HG02938 (cell line): Measurements from ENCODE around the gene SIPA1L2.

Experiments used
- ATAC-seq: cut with Tn5 transposase; IDR thresholded peaks from one replicate; pipeline ENCODE4 v1.9.1; 2021; ENCODE audit warnings: mild to moderate bottlenecking, moderate library complexity; ENCODE audit not compliant: unreplicated experiment

Gene SIPA1L2

DNA sequence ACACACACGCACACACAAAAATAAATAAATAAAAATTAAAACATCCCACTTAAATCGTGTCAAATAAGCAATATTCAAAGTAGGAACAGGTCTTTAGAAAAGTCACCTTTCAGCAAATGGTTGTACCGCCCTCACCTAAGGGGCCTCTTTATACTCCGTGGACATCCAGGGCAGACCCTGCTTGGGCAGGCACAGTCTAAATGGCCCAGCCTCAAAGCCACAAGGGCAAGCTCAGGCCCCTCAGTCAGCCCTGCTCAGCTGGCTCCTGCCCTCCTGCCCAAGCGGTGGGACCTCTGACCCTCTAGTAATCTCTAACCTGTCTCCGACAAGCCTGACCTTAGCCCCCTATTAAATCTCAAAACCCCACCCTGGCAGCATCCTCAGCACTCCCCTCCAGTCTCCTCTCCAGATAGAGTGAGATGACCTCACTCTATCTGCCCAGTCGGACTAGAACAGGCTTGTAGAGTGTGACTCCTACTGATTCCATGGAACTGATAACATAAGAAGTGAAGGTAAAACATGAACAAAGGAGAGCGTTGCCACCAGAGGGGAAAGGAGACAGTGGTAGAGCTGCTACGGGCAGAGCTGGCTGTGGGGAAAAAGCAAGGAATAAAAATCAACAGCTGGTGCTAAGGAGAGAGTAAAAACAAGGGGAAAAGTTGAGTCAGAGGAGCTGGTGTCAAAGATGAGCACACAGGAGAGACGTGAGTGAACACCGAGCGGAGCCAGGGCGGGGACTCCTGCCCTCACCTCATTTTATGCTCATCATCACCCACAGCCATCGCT is 36.0 kb downstream of the SIPA1L2 start:
- no peak for ATAC-seq

DNA sequence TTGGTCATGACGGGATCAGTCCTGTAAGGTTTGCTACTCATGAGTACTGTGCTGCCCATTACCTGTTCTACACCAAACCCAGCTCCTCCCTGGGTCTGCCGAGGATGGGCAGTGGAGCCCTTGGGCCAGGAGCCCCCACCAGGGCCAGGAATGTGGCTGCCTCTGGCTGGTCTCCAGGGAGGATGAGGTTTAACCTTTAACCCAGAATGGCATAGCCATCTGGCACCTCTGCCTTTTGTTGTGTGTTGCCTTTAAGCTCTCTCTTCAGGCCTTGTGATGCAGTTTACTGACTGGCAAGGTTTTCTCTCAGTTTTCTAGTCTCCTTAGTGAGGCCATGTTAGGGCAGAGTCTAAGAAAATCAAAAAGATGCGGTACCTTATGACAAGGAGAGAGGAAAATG is 38.6 kb downstream of the SIPA1L2 start:
- no peak for ATAC-seq

GRCh38 chr1:232590744-232591082 is 39.2 kb downstream of the SIPA1L2 start:
- ATAC-seq, result peak; percentile 74

DNA sequence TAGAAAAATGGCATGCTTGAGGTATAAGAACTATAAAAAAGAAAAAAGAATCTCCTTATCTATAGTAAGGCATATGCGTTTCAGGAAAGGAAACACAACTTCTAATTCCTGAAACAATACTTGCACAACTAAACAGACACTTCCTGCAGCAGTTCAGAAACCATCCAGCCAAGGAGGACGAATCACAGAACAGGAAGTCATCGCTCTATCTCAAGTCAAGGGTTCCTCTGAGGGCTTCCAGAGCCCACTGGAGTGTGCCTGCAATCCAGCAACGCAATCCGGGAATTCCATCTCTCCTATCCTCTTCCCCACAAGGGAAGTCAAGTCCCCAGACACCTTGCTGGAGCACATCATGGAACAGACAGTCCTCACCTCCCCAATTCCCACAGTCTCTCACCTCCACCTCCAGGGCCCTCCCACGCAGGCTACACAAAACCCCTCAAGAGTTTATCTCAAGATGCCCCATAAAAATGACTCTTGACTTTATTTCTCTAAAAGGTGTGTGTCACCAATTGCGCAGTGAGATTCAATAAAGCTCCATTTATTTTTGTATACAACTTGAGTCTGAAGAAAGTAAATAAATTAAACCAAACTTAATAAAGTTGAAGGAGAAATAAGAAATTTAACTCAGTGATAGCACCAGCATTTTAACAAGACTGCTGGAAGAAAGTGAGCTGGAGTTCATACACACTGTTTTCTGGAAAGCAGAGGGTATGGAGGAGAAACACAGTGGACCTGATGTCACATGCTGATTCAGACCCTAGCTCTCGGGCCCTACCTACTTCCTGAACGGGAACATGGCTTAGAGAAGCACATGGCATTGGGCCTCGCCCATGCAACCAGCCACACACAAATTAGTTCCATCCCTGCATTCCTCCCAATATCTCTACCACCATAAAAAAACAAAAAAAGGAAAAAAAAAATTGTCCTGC is 39.9 kb downstream of the SIPA1L2 start:
- ATAC-seq, result peak; percentile 8

- ATAC-seq, result no peak
These were observed 40.7 kb downstream of the SIPA1L2 start for GRCh38 chr1:232589111-232589811.

- ATAC-seq, result no peak
These were observed 42.6 kb downstream of the SIPA1L2 start for GRCh38 chr1:232587141-232588008.

- ATAC-seq, result no peak
These were observed 43.3 kb downstream of the SIPA1L2 start for GRCh38 chr1:232586679-232587078.

DNA sequence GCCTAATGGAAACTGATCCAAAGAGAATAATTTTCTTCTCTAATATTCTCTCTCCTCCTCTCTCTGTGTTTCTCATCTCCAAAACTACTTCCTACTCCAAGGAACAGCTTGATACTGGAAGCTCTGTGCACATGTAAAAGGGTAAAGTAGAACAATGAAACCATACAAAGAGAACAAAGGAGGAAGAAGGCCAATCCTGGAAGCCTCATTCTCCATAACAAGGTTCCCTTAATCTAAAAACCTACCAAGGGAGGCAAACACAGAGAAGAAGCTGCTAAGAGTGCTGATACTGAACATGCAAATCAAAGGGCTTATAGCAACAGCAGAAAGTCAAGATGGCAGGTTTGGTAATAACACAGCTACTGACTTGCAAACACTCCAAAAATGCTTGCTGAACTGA is 44.4 kb downstream of the SIPA1L2 start:
- ATAC-seq, result no peak

GRCh38 chr1:232581932-232582331 is 48.0 kb downstream of the SIPA1L2 start:
- ATAC-seq, result no peak
